ENCODE results near the gene ZFPM1. TPM values are rescaled to one million over a fixed set of nuclear protein-coding genes. Genes with fewer than 3 reads are reported as not detected.

The ZFPM1 gene
- total RNA-seq, 1 experiment from 2014 or later, result 14.6 TPM

DNA sequence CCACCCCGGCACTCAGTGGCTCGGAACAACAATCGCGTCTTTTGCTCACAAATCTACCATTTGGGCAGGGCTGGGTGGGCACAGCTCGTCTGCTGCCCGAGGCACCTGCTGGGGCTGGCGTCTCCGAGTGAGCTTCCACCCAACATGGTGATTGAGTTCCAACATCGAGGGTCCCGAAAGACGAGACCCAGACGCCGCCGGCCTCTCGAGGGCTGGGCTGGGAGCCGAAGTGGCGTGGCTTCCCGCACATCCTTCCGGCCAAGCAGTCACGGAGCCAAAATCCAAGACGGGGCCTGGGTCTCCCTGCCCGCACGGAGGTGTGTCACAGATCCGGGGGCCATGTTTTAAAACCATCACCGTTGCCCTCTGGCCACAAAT is 7.5 kb upstream of the ZFPM1 start (continued):
- TF ChIP-seq ZFX (IDR thresholded peaks at IDR 0.05) (no peak), EZH2phosphoT487 (IDR thresholded peaks at IDR 0.05; ENCODE audit: borderline replicate concordance) (no peak)

DNA sequence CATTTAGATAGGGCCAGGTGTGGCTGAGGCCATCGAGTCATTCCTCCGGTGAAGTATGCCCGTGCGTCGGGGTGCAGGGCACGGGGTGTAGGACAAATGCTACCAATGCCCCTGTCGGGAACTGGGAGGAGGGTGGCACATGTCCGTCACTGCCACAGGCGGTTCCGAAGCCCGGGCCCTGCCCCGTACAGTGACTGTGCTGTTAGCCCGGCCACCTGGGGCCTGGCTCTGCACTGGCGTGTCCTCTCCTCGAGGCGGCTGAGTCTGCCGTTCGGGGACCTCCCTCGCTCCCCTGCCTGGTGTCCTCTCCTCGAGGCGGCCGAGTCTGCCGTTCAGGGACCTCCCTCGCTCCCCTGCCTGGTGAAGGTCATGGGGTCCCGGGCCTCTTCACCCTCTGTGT is 7.0 kb upstream of the ZFPM1 start:
- RAD21 ChIA-PET (ENCODE audit: low non-redundant PET in 1 of 2, low total read pairs in 2 of 2, uncharacterized antibody in 2 of 2, unreplicated experiment in 2 of 2), result interaction anchor here in 1 of 2 experiments (0.6 kb wide), 1 partner anchor 82 kb away, joined by 4 read pairs; no protein-coding TSS in a partner anchor
- CTCF ChIA-PET, result no interaction called here
- TF ChIP-seq, protein P1, sequence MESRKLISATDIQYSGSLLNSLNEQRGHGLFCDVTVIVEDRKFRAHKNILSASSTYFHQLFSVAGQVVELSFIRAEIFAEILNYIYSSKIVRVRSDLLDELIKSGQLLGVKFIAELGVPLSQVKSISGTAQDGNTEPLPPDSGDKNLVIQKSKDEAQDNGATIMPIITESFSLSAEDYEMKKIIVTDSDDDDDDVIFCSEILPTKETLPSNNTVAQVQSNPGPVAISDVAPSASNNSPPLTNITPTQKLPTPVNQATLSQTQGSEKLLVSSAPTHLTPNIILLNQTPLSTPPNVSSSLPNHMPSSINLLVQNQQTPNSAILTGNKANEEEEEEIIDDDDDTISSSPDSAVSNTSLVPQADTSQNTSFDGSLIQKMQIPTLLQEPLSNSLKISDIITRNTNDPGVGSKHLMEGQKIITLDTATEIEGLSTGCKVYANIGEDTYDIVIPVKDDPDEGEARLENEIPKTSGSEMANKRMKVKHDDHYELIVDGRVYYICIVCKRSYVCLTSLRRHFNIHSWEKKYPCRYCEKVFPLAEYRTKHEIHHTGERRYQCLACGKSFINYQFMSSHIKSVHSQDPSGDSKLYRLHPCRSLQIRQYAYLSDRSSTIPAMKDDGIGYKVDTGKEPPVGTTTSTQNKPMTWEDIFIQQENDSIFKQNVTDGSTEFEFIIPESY (IDR thresholded peaks at IDR 0.05; ENCODE audit: extremely low read depth, insufficient replicate concordance, low read length), result no peak
- no peak for TF ChIP-seq ZNF274 (IDR thresholded peaks at IDR 0.05; ENCODE audit: low read depth, low read length)

DNA sequence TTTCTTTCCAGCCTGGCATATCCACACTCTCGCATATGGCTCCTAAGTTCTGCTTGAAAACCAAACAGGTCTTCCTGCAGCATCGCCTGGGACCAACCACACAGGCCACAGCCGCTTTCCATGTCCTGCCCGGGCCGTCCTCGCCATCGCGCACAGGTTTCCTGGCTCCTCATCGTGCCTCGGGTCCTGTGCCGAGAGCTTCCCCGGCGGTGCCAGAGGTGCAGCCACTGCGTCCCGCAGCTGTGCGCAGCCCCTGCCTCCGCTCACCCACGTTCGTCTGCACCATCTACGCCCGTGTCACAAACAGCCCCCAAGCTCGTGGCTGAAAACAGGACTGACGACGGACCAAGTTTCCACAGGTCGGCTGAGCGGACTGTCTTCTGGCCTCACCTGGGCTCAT is 6.3 kb upstream of the ZFPM1 start:
- H3K9ac ChIP-seq (ENCODE audit: low read length), result no peak overlapping the region
- no peaks in the 10 kb centered on the region for H4K20me1 ChIP-seq (ENCODE audit: insufficient read depth)
- H3K27ac ChIP-seq (ENCODE audit: low read depth, low read length), result no peak overlapping the region
- intact Hi-C loops (cut with micrococcal nuclease), result no loop called here
- RAD21 ChIA-PET (ENCODE audit: low non-redundant PET in 1 of 2, low total read pairs in 2 of 2, uncharacterized antibody in 2 of 2, unreplicated experiment in 2 of 2), result no interaction called here
- POLR2A ChIA-PET, result no interaction called here
- ATAC-seq (no peak), DNase-seq (ENCODE audit: low read depth, low spot score) (no peak)
- H3K9me2 ChIP-seq (ENCODE audit: insufficient read depth), result no peaks in the 10 kb centered on the region
- H3K36me3 ChIP-seq (ENCODE audit: control insufficient read depth in 1 of 2, insufficient read depth in 2 of 2, low read length in 2 of 2), result no peaks in the 10 kb centered on the region
- no peak overlapping the region for H3K4me2 ChIP-seq (ENCODE audit: low read length)
- H3K27me3 ChIP-seq (ENCODE audit: insufficient read depth, low read length), result no peaks in the 10 kb centered on the region
- CTCF ChIA-PET, result interaction anchor here (2.7 kb wide), 1 partner anchor 9 kb away, joined by 7 read pairs; no protein-coding TSS in a partner anchor
- H3K4me1 ChIP-seq (ENCODE audit: control insufficient read depth in 1 of 2, insufficient read depth in 2 of 2, low read length in 2 of 2), result peaks cover 9 to 25% of the 10 kb centered on the region in 2 experiments
- no TSS peak for BruUV-seq (replicated peaks)
- H3K79me2 ChIP-seq (ENCODE audit: insufficient read depth, low read length), result no peaks in the 10 kb centered on the region
- H3K4me3 ChIP-seq (replicated peaks in 1 of 2; ENCODE audit: low read depth in 1 of 2, low read length in 2 of 2), result no peak overlapping the region
- TF ChIP-seq POLR2AphosphoS5 (IDR thresholded peaks at IDR 0.05; ENCODE audit: low read depth, low read length), result no peak
- TF ChIP-seq EGR1 (IDR thresholded peaks at IDR 0.05; ENCODE audit: low read depth), result no peak
- TF ChIP-seq TCF7L2 (IDR thresholded peaks at IDR 0.05; ENCODE audit: borderline replicate concordance, extremely low read depth, insufficient read depth, insufficient read length), result no peak
- TF ChIP-seq ZNF274 (IDR thresholded peaks at IDR 0.05; ENCODE audit: low read depth, low read length), result no peak
- no peak for TF ChIP-seq EZH2 (IDR thresholded peaks at IDR 0.05)
- H2AFZ ChIP-seq (ENCODE audit: low read depth, low read length, poor library complexity, severe bottlenecking), result no peak overlapping the region
- no peaks in the 10 kb centered on the region for H3K9me3 ChIP-seq (ENCODE audit: control insufficient read depth in 1 of 2, insufficient read depth in 1 of 2, low read depth in 1 of 2, low read length in 2 of 2)

More for the DNA sequence above, 7.0 kb upstream of the ZFPM1 start:
- H3K27ac ChIP-seq (ENCODE audit: low read depth, low read length), result no peak overlapping the region
- H3K27me3 ChIP-seq (ENCODE audit: insufficient read depth, low read length), result no peaks in the 10 kb centered on the region
- H3K9ac ChIP-seq (ENCODE audit: low read length), result no peak overlapping the region
- H4K20me1 ChIP-seq (ENCODE audit: insufficient read depth), result no peaks in the 10 kb centered on the region
- no peak overlapping the region for H2AFZ ChIP-seq (ENCODE audit: low read depth, low read length, poor library complexity, severe bottlenecking)
- no peak overlapping the region for H3K4me3 ChIP-seq (replicated peaks in 1 of 2; ENCODE audit: low read depth in 1 of 2, low read length in 2 of 2)
- H3K79me2 ChIP-seq (ENCODE audit: insufficient read depth, low read length), result no peaks in the 10 kb centered on the region
- no peaks in the 10 kb centered on the region for H3K9me2 ChIP-seq (ENCODE audit: insufficient read depth)
- no peak for DNase-seq (ENCODE audit: low read depth, low spot score)
- no peaks in the 10 kb centered on the region for H3K9me3 ChIP-seq (ENCODE audit: control insufficient read depth in 1 of 2, insufficient read depth in 1 of 2, low read depth in 1 of 2, low read length in 2 of 2)
- no peak overlapping the region for H3K4me2 ChIP-seq (ENCODE audit: low read length)
- ATAC-seq, result no peak
- H3K36me3 ChIP-seq (ENCODE audit: control insufficient read depth in 1 of 2, insufficient read depth in 2 of 2, low read length in 2 of 2), result no peaks in the 10 kb centered on the region
- H3K4me1 ChIP-seq (ENCODE audit: control insufficient read depth in 1 of 2, insufficient read depth in 2 of 2, low read length in 2 of 2), result peaks cover 7 to 19% of the 10 kb centered on the region in 2 experiments; a peak in 3 of 4 replicates
- POLR2A ChIA-PET, result no interaction called here
- BruUV-seq (replicated peaks), result no TSS peak
- intact Hi-C loops (cut with micrococcal nuclease), result no loop called here

Measured in HCT116 (cell line).